HepG2 (cell line): Measurements from ENCODE around the gene JAM2. TPM values are rescaled to one million over a fixed set of nuclear protein-coding genes. Genes with fewer than 3 reads are reported as not detected.

ENCODE experiments used
- DMAP1 ChIP-seq: IDR thresholded peaks from 2 replicates; pipeline ENCODE4 v1.6.1; 2016
- DRAP1 ChIP-seq: IDR thresholded peaks from 2 replicates; pipeline ENCODE4 v1.6.1; 2016; ENCODE audit warnings: missing genetic modification reagents, missing compliant biosample characterization
- MIER2 ChIP-seq: IDR thresholded peaks from 2 replicates; pipeline ENCODE4 v1.6.1; 2016; ENCODE audit warnings: missing biosample characterization, missing genetic modification reagents
- NFYB ChIP-seq: sonication (generic); formaldehyde crosslinking; IDR thresholded peaks from 2 replicates; pipeline ENCODE4 v1.4.0; 2020; ENCODE audit warnings: missing genetic modification reagents
- PRDM15 ChIP-seq: sonication (generic); formaldehyde crosslinking; IDR thresholded peaks from 2 replicates; pipeline ENCODE4 v1.4.0; 2020; ENCODE audit warnings: missing genetic modification reagents
- SMC3 ChIP-seq: IDR thresholded peaks from 2 replicates; pipeline ENCODE4 v1.6.1; 2011; ENCODE audit warnings: low read length, improper control_type of control experiment
- SOX13 ChIP-seq, 3 experiments: fragments of 450-650 bp in 1 of 3; sonication (generic) in 1 of 3; formaldehyde crosslinking in 1 of 3; IDR thresholded peaks in 2 of 3; conservative IDR thresholded peaks in 1 of 3; 2 replicates each; pipeline versions ENCODE4 v1.5.0 to v1.6.1; 2016 to 2020; ENCODE audit warnings: antibody characterized with exemption in 1 of 3, mild to moderate bottlenecking in 1 of 3, missing compliant biosample characterization in 1 of 3, missing genetic modification reagents in 1 of 3, moderate library complexity in 1 of 3
- SOX5 ChIP-seq: IDR thresholded peaks from 2 replicates; pipeline ENCODE4 v1.6.1; 2016; ENCODE audit warnings: borderline replicate concordance
- TBL1XR1 ChIP-seq: fragments of 150-350 bp; IDR thresholded peaks from 2 replicates; pipeline ENCODE4 v1.6.1; 2014; ENCODE audit warnings: borderline replicate concordance, low read length; ENCODE audit not compliant: partially characterized antibody
- ZNF225 ChIP-seq: sonication (generic); formaldehyde crosslinking; IDR thresholded peaks from 2 replicates; pipeline ENCODE4 v1.4.0; 2020; ENCODE audit warnings: mild to moderate bottlenecking, missing genetic modification reagents
- ZNF646 ChIP-seq: sonication (generic); formaldehyde crosslinking; IDR thresholded peaks from 2 replicates; pipeline ENCODE4 v1.9.0; 2021; ENCODE audit warnings: mild to moderate bottlenecking, missing genetic modification reagents
- ZNF773 ChIP-seq: sonication (generic); formaldehyde crosslinking; IDR thresholded peaks from 2 replicates; pipeline ENCODE4 v1.4.0; 2020; ENCODE audit warnings: missing genetic modification reagents, borderline replicate concordance
- polyA plus RNA-seq, 8 experiments: library from polyadenylated mRNA; depleted of rRNA in 3 of 8; stranded (reverse) in 7 of 8; unstranded in 1 of 8; fragments of >200 nt; fragmentation: Illumina TruSeq in 4 of 8; extraction: Trizol in 4 of 8; gene quantifications; 2 replicates each; pipeline versions ENCODE4 v1.2.1 to v1.2.3, GENCODE V29; 2011 to 2016; ENCODE audit warnings: low read depth in 4 of 8, missing spikeins in 1 of 8, mixed read lengths in 1 of 8; ENCODE audit not compliant: insufficient read depth in 1 of 8
- total RNA-seq, 5 experiments: library from RNA; depleted of rRNA; stranded (reverse); fragments of >200 nt; fragmentation: Illumina TruSeq; extraction: Trizol; gene quantifications; 2 replicates each; pipeline ENCODE4 v1.2.3, GENCODE V29; 2016; ENCODE audit warnings: low read depth in 1 of 5
- TF ChIP-seq, protein P1 (sequence below): sonication (generic); formaldehyde crosslinking; IDR thresholded peaks from 2 replicates; pipeline ENCODE4 v1.8.0; 2023; ENCODE audit warnings: mild to moderate bottlenecking, missing genetic modification reagents
- TF ChIP-seq, protein P2 (sequence below): sonication (generic); formaldehyde crosslinking; conservative IDR thresholded peaks from 2 replicates; pipeline ENCODE4 v1.8.0; 2022; ENCODE audit warnings: mild to moderate bottlenecking, moderate library complexity, missing genetic modification reagents

JAM2 gene
- total and polyA plus RNA-seq, 2 of the 13 experiments (the other 11 are each of a cell fraction or from before 2014, with no cell fraction given) = 0.07 TPM; not detected in 1

DNA sequence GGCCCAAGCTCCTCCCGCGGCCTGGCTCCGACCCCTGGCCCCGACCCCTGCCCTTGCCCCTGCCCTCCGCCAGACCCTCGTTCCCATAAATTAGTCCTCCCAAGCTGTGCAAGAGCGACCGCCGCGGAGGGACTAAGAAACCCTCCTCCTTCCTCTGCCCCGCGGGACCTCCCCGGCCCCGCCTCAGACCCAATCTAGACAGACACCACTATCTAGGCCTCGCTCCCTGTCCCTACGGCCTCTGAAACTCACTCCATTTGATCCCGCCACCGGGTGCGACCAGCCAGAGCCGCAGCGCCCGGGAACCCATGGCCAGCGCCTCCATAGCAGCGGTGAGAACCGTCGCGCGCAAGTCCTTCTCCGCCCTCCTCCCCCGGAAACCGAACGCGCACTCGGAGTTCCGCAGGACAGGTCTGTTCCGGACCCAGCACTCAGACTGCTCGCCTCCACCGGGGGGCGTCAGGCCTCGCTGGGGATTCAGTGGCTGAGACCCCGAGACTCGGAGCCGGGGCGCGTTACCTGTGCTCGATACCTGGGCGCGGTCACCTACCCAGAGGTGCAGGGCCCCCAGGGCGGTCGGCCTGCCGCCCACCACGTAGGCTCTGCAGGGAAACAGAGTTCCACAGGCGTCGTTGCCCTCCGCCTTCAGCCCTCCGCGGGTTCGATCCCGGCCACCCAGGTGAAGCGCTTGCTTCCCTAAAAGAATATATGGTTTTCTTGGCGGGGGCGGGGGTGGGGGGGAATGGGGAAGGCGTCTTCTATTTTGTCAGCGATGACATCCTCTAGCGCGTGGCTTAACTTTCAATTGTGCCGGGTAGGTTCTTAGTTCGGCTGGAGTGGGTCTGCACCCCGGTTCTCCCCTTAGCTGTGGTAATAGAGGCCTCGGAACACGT lies 31.7 kb upstream of the JAM2 start, which contains the start of gene MRPL39 (continued):
- TF ChIP-seq ZNF646 (CRISPR knock-in tag) (no peak), DRAP1 (CRISPR knock-in tag) (peak; percentile 44; the same call in 1 of the 2 replicates), SOX13 (IDR thresholded peaks at IDR 0.05) (no peak), SOX13 (CRISPR knock-in tag; conservative IDR thresholded peaks at IDR 0.05 in 1 of 2, IDR thresholded peaks at IDR 0.05 in 1 of 2) (peak in 1 of 2 experiments; percentile 34; a peak in 1 of 4 replicates), MIER2 (CRISPR knock-in tag) (peak; percentile 77), NFYB (CRISPR knock-in tag) (no peak; the same call in 1 of the 2 replicates), ZNF225 (CRISPR knock-in tag) (peak; percentile 96), SOX5 (CRISPR knock-in tag) (peak; percentile 45; the same call in 1 of the 2 replicates), DMAP1 (CRISPR knock-in tag) (peak; percentile 84), TBL1XR1 (peak; percentile 69), ZNF773 (CRISPR knock-in tag) (peak; percentile 91; the same call in 1 of the 2 replicates), SMC3 (no peak; the same call in 1 of the 2 replicates), PRDM15 (0 out of 2 replicates have a peak, but pooled peaks have one; percentile 23)
- TF ChIP-seq, protein P1, sequence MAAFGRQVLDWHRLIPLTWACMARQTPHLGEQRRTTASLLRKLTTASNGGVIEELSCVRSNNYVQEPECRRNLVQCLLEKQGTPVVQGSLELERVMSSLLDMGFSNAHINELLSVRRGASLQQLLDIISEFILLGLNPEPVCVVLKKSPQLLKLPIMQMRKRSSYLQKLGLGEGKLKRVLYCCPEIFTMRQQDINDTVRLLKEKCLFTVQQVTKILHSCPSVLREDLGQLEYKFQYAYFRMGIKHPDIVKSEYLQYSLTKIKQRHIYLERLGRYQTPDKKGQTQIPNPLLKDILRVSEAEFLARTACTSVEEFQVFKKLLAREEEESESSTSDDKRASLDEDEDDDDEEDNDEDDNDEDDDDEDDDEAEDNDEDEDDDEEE (CRISPR knock-in tag) = no peak
- TF ChIP-seq, protein P2, sequence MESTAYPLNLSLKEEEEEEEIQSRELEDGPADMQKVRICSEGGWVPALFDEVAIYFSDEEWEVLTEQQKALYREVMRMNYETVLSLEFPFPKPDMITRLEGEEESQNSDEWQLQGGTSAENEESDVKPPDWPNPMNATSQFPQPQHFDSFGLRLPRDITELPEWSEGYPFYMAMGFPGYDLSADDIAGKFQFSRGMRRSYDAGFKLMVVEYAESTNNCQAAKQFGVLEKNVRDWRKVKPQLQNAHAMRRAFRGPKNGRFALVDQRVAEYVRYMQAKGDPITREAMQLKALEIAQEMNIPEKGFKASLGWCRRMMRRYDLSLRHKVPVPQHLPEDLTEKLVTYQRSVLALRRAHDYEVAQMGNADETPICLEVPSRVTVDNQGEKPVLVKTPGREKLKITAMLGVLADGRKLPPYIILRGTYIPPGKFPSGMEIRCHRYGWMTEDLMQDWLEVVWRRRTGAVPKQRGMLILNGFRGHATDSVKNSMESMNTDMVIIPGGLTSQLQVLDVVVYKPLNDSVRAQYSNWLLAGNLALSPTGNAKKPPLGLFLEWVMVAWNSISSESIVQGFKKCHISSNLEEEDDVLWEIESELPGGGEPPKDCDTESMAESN (CRISPR knock-in tag) = peak; percentile 84
